ENCODE results near the gene CAPN5.
A peak's percentile ranks its signal among the peaks of the same experiment; 100 is the strongest.

The CAPN5 gene

GRCh38 chr11:77063407-77063806 is 3.4 kb upstream of the CAPN5 start:
- Histone ChIP-seq H3K4me2 (ENCODE audit: low read length) (no peak overlapping the region), H3K9ac (ENCODE audit: low read length) (no peak overlapping the region), H2BK12ac (ENCODE audit: low read length) (no peak overlapping the region), H3K79me2 (ENCODE audit: control insufficient read depth, insufficient read depth, low read length, poor library complexity) (no peaks in the 10 kb centered on the region), H3K4me3 (ENCODE audit: low read depth, low read length) (no peak overlapping the region), H2BK120ac (ENCODE audit: insufficient read depth, low read length, poor library complexity) (no peak overlapping the region), H4K91ac (ENCODE audit: low read depth, low read length) (no peak overlapping the region), H3K18ac (ENCODE audit: low read length) (no peak overlapping the region), H3K36me3 (ENCODE audit: control insufficient read depth in 1 of 2, insufficient read depth in 2 of 2, low read length in 2 of 2) (no peaks in the 10 kb centered on the region), H2BK5ac (ENCODE audit: low read depth, low read length, poor library complexity) (no peak overlapping the region), H2AK5ac (ENCODE audit: low read length) (no peak overlapping the region), H3K9me3 (ENCODE audit: insufficient read depth, low read depth, low read length) (no peaks in the 10 kb centered on the region), H4K12ac (ENCODE audit: low read depth, low read length) (no peak overlapping the region), H3K4me1 (ENCODE audit: control insufficient read depth in 1 of 2, insufficient read depth in 2 of 2, low read length in 2 of 2) (peaks cover 5 to 13% of the 10 kb centered on the region in 2 experiments), H3K23ac (ENCODE audit: low read length) (no peak overlapping the region), H3K4ac (ENCODE audit: low read depth, low read length) (no peak overlapping the region), H3K27ac (ENCODE audit: low read depth, low read length) (no peak overlapping the region), H3K14ac (ENCODE audit: low read length) (no peak overlapping the region), H2AFZ (ENCODE audit: insufficient read depth, low read length, poor library complexity) (no peak overlapping the region), H4K8ac (ENCODE audit: low read depth, low read length) (no peak overlapping the region), H3K79me1 (ENCODE audit: low read length) (peaks cover 2% of the 10 kb centered on the region), H3K27me3 (ENCODE audit: insufficient read depth, low read length) (no peaks in the 10 kb centered on the region)
- no CpG with 5 or more reads among the region's 1 CpG for WGBS (ENCODE audit: extremely low coverage, insufficient coverage, insufficient read length)
- peak; percentile 21 to 60 for DNase-seq

- H3K4me3 ChIP-seq (ENCODE audit: low read depth, low read length): no peak overlapping the region
- no peak for DNase-seq
- no peaks in the 10 kb centered on the region for H3K79me2 ChIP-seq (ENCODE audit: control insufficient read depth, insufficient read depth, low read length, poor library complexity)
- no peak overlapping the region for H4K12ac ChIP-seq (ENCODE audit: low read depth, low read length)
- no peak overlapping the region for H2BK12ac ChIP-seq (ENCODE audit: low read length)
- H3K36me3 ChIP-seq (ENCODE audit: control insufficient read depth in 1 of 2, insufficient read depth in 2 of 2, low read length in 2 of 2): no peaks in the 10 kb centered on the region
- H3K4me2 ChIP-seq (ENCODE audit: low read length): no peak overlapping the region
- H2AK5ac ChIP-seq (ENCODE audit: low read length): no peak overlapping the region
- H3K14ac ChIP-seq (ENCODE audit: low read length): no peak overlapping the region
- no peaks in the 10 kb centered on the region for H3K9me3 ChIP-seq (ENCODE audit: insufficient read depth, low read depth, low read length)
- H3K9ac ChIP-seq (ENCODE audit: low read length): no peak overlapping the region
- H3K23ac ChIP-seq (ENCODE audit: low read length): no peak overlapping the region
- H3K18ac ChIP-seq (ENCODE audit: low read length): no peak overlapping the region
- H3K27ac ChIP-seq (ENCODE audit: low read depth, low read length): no peak overlapping the region
- no CpG with 5 or more reads among the region's 4 CpGs for WGBS (ENCODE audit: extremely low coverage, insufficient coverage, insufficient read length)
- H2BK120ac ChIP-seq (ENCODE audit: insufficient read depth, low read length, poor library complexity): no peak overlapping the region
- no peak overlapping the region for H4K8ac ChIP-seq (ENCODE audit: low read depth, low read length)
- H2BK5ac ChIP-seq (ENCODE audit: low read depth, low read length, poor library complexity): no peak overlapping the region
- no peak overlapping the region for H2AFZ ChIP-seq (ENCODE audit: insufficient read depth, low read length, poor library complexity)
- no peak overlapping the region for H3K4ac ChIP-seq (ENCODE audit: low read depth, low read length)
- H3K4me1 ChIP-seq (ENCODE audit: control insufficient read depth in 1 of 2, insufficient read depth in 2 of 2, low read length in 2 of 2): peaks cover 5 to 13% of the 10 kb centered on the region in 2 experiments
- H3K79me1 ChIP-seq (ENCODE audit: low read length): peaks cover 2% of the 10 kb centered on the region
- no peak overlapping the region for H4K91ac ChIP-seq (ENCODE audit: low read depth, low read length)
- no peaks in the 10 kb centered on the region for H3K27me3 ChIP-seq (ENCODE audit: insufficient read depth, low read length)
Measured at GRCh38 chr11:77063861-77064260, 2.9 kb upstream of the CAPN5 start.

GRCh38 chr11:77064648-77065217 is 2.0 kb upstream of the CAPN5 start:
- Histone ChIP-seq H4K8ac (ENCODE audit: low read depth, low read length) (no peak overlapping the region), H3K4me3 (ENCODE audit: low read depth, low read length) (no peak overlapping the region), H3K36me3 (ENCODE audit: control insufficient read depth in 1 of 2, insufficient read depth in 2 of 2, low read length in 2 of 2) (no peaks in the 10 kb centered on the region), H3K79me1 (ENCODE audit: low read length) (peaks cover 2% of the 10 kb centered on the region), H4K12ac (ENCODE audit: low read depth, low read length) (no peak overlapping the region), H3K9ac (ENCODE audit: low read length) (no peak overlapping the region), H3K27me3 (ENCODE audit: insufficient read depth, low read length) (no peaks in the 10 kb centered on the region), H3K14ac (ENCODE audit: low read length) (no peak overlapping the region), H2AFZ (ENCODE audit: insufficient read depth, low read length, poor library complexity) (no peak overlapping the region), H2BK5ac (ENCODE audit: low read depth, low read length, poor library complexity) (no peak overlapping the region), H4K91ac (ENCODE audit: low read depth, low read length) (no peak overlapping the region), H3K4me2 (ENCODE audit: low read length) (no peak overlapping the region), H3K27ac (ENCODE audit: low read depth, low read length) (no peak overlapping the region), H3K9me3 (ENCODE audit: insufficient read depth, low read depth, low read length) (no peaks in the 10 kb centered on the region), H3K4ac (ENCODE audit: low read depth, low read length) (no peak overlapping the region), H2BK12ac (ENCODE audit: low read length) (no peak overlapping the region), H3K18ac (ENCODE audit: low read length) (no peak overlapping the region), H3K23ac (ENCODE audit: low read length) (no peak overlapping the region), H2AK5ac (ENCODE audit: low read length) (no peak overlapping the region), H3K4me1 (ENCODE audit: control insufficient read depth in 1 of 2, insufficient read depth in 2 of 2, low read length in 2 of 2) (peaks cover 5 to 13% of the 10 kb centered on the region in 2 experiments), H3K79me2 (ENCODE audit: control insufficient read depth, insufficient read depth, low read length, poor library complexity) (no peaks in the 10 kb centered on the region), H2BK120ac (ENCODE audit: insufficient read depth, low read length, poor library complexity) (no peak overlapping the region)
- DNase-seq: no peak
- no CpG with 5 or more reads among the region's 4 CpGs for WGBS (ENCODE audit: extremely low coverage, insufficient coverage, insufficient read length)

GRCh38 chr11:77065878-77066228 is 918 bp upstream of the CAPN5 start:
- Histone ChIP-seq H2BK12ac (ENCODE audit: low read length) (no peak overlapping the region), H3K4me1 (ENCODE audit: control insufficient read depth in 1 of 2, insufficient read depth in 2 of 2, low read length in 2 of 2) (peaks cover 5 to 13% of the 10 kb centered on the region in 2 experiments), H2BK120ac (ENCODE audit: insufficient read depth, low read length, poor library complexity) (no peak overlapping the region), H2BK5ac (ENCODE audit: low read depth, low read length, poor library complexity) (no peak overlapping the region), H3K27me3 (ENCODE audit: insufficient read depth, low read length) (no peaks in the 10 kb centered on the region), H3K4me3 (ENCODE audit: low read depth, low read length) (no peak overlapping the region), H4K91ac (ENCODE audit: low read depth, low read length) (no peak overlapping the region), H3K27ac (ENCODE audit: low read depth, low read length) (no peak overlapping the region), H3K9me3 (ENCODE audit: insufficient read depth, low read depth, low read length) (no peaks in the 10 kb centered on the region), H4K12ac (ENCODE audit: low read depth, low read length) (no peak overlapping the region), H3K9ac (ENCODE audit: low read length) (no peak overlapping the region), H3K14ac (ENCODE audit: low read length) (no peak overlapping the region), H3K18ac (ENCODE audit: low read length) (no peak overlapping the region), H3K79me1 (ENCODE audit: low read length) (peaks cover 2% of the 10 kb centered on the region), H2AFZ (ENCODE audit: insufficient read depth, low read length, poor library complexity) (peak overlapping the region; percentile 76), H4K8ac (ENCODE audit: low read depth, low read length) (peak overlapping the region; percentile 15), H3K23ac (ENCODE audit: low read length) (no peak overlapping the region), H3K4ac (ENCODE audit: low read depth, low read length) (no peak overlapping the region), H3K4me2 (ENCODE audit: low read length) (peak overlapping the region; percentile 79), H2AK5ac (ENCODE audit: low read length) (no peak overlapping the region), H3K36me3 (ENCODE audit: control insufficient read depth in 1 of 2, insufficient read depth in 2 of 2, low read length in 2 of 2) (no peaks in the 10 kb centered on the region), H3K79me2 (ENCODE audit: control insufficient read depth, insufficient read depth, low read length, poor library complexity) (no peaks in the 10 kb centered on the region)
- no CpG with 5 or more reads among the region's 14 CpGs for WGBS (ENCODE audit: extremely low coverage, insufficient coverage, insufficient read length)
- DNase-seq: peak in 1 of 2 donors; percentile 23
